DMS153 treated with DMSO at 0.1 percent for 48 hours (cell line): ENCODE measurements around the gene ROBO2.

Experiments
- DNase-seq: peaks from one replicate; lab custom pipeline; 2025; ENCODE audit not compliant: unreplicated experiment; lab: John Stamatoyannopoulos, UW

ROBO2 gene

DNA sequence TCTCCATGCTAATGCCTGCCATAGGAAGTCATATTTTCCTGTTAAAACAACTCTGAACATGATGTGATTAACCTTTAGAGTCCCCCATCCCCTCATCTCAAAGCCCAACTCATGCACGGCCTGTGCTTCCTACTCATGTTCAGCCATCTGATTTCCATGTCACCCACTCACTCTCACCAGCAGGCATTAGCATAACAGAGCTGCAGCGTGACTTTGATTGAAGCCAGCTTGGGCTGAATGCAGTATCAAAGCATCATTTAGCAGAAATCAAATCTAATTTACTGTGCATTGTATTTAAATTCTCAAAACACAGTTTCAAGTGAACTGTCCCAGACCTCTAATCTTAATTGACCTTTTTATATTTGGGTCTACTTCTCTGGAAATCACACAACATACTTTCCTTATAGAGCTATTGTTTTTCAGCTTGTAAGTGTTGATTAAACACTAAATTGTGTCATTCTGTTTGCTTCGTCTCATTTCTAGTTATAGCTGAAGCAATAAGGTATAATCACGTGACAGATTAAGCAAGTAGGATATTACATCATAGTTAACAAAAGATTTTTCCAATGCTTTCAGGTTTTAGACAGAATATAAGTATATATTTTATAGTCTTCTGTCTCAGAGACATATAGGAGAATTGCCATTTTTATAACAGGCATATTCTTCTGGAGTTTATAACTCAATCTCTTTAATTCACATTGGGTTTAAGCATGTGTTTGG lies 501.5 kb downstream of the ROBO2 start:
- DNase-seq, result no peak

DNA sequence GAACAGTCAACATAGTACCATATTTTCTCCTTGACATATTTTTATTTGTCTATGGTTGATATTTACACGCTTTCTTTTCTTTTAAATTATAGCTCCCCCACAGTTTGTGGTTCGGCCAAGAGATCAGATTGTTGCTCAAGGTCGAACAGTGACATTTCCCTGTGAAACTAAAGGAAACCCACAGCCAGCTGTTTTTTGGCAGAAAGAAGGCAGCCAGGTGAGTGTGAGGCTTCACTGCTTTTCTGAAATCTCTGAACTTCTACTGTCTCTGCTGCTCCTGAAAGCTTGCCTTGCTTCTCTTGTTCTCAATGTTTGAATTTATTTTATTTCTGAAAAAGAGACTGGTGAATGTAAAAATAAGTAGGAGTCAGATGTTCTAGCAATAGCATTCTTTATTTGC lies 506.3 kb downstream of the ROBO2 start:
- no peak for DNase-seq

DNA sequence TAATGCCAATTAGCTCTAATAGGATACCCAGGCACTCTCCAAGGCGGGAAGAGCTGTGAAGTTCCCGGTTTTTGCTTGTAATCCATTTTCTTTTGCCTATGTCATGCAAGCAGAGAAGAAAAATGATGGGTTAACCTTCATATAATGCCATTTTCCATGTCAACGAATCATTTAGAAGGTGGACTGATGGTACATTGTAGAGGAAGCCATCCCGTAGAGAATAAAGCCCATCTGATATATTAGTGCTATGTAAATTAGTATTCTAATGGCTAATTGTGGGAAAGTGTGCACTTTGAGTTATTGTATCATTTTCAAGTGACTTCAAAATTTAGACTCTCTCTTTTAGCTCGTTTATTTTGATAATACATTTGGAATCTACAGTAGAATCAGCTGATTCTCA lies 509.1 kb downstream of the ROBO2 start:
- no peak for DNase-seq

DNA sequence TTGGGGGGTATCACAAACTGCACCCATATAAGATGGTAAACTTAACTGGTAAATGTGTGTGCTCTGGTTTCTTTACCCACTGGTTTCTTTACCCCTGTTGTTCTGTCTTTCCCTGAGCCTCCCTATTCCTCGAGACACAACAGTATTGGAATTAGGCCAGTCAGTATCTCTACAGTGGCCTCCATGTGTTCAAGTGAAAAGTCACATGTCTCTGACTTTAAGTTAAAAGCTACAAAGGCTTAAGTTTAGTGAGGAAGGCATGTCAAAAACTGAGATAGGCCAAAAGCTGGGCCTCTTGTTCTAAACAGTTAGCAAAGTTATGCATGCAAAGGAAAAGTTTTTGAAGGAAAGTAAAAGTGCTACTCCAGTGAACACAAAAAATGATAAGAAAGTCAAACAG lies 513.3 kb downstream of the ROBO2 start:
- DNase-seq, result no peak

DNA sequence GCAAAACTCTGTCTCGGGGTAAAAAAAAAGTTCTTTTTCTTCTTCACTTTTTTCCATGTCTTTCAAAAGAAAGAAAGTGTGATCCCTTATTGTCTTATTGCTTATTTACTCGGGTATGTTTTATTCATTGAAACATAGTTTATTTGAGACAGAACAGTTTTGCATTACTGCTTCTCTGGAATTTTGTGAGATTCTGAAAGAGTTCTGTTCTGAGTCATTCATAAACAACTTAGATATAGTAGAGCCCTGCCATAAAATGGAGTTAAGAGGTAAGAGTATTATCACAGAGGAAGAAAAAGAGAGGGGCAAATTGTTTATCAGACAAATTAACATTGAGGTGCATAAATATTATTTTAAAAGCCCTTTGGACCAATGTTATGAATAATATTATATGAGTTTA lies 522.2 kb downstream of the ROBO2 start:
- no peak for DNase-seq

DNA sequence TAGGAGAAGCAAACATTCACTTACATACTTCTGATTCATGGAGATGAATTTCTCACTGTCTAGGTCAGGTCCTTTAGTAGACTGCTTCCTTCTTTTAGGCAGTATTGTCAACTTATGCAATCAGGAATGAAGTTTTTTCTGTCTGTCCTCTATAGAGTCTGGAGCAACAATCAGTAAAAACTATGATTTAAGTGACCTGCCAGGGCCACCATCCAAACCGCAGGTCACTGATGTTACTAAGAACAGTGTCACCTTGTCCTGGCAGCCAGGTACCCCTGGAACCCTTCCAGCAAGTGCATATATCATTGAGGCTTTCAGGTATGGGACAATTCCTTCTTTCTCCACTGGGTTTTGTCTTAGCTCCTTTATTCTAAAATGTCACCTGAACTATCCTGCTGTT lies 523.1 kb downstream of the ROBO2 start:
- no peak for DNase-seq

DNA sequence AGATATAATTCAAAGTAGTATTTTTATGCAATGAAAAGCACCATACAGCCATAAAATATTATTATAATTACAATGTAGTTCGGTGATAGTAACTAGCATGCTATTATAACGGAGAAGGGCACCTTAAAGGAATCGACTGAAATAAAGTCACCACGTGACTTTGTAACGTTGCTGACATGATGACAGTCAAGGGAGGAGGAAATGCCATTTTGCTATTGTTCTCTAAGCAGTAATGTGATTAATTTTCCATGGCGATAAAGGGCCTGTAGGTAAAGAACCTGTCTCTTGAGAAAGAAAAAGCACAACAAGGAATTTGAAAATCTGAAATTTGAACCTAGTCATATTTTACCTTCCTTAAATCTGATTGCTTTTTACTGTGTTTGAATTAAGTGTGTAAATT lies 526.2 kb downstream of the ROBO2 start:
- no peak for DNase-seq

DNA sequence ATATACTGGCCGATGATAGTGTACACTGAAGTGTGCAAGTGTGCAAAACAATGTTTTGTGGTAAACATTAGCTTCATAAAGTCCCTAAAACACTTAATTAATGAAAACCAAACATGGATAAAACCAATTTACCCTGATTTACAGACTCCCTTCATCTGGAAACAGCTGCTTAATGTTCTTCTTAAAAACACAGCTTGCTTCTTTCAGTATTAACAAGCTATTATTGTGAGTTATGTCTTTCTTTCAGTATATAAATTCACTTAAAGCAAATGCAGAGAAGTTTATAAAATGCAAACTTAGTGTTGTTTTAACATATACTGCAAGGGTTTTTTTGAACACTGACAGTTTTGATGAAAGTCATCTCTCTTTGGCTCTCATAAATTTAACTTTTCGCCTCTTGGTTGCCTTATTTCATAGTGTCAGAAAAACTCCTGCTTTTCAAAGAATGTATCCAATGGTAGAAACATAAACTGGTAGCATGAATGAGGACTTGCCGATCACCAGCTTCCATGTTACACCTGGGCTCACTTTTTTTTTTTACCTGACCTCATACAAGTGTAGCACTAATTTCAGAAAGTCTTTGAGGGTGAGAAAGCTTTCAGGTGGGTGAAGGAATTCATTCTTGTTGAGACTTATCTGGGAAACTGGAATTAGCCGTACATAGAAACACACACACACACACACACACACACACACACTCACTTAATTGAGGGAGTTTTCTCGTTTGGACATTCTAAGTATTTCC lies 532.2 kb downstream of the ROBO2 start:
- no peak for DNase-seq

DNA sequence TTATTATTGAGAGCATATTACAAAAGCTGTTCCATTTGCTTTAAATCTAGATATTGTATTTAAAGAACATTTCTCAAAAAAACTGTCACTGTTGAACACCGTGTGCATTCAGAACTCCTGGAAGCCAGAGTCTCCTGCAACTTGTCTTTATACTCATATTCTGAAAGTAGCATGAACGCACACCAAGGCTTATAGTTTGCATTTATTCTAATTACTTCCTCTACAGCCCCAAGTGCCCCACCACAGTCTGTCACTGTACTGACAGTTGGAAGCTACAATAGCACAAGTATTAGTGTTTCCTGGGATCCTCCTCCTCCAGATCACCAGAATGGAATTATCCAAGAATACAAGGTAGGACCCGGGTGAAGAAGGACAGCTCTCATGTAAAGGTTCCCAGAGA lies 537.4 kb downstream of the ROBO2 start:
- DNase-seq, result no peak

DNA sequence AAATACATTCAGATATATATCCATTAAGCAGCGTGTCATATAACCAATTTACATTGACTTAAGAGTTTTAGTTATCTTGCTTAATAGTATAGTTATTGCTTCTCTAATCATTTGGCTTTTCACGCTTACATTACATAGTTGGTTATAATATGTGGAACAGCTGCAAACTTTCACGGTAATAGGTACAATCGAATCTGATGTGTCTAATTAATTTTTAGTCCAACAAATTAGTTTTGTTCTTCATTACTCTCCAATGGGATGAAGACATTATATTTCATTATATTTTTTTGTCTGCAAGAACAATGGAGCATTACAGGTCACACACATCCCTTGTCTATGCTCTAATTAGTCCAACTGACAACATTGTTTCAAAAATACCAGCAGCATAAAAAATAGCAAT lies 546.3 kb downstream of the ROBO2 start:
- DNase-seq, result no peak

DNA sequence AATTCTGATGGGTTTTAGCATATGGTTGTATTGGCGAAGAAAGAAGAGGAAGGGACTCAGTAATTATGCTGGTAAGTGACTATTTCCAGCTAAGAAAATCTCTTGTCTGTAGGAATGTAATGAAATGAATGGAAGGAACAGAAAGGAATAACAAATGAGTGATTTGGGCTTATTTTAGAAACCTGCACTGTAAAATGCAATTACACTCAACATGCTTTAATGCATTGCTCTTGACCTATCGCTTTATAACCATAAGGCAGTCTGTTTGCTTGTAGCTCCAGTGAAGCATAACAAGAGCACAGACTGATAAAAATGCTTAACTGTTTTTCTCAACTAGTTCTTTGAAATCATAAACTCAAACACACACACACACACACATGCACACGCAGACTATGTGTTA lies 549.0 kb downstream of the ROBO2 start:
- DNase-seq, result no peak

DNA sequence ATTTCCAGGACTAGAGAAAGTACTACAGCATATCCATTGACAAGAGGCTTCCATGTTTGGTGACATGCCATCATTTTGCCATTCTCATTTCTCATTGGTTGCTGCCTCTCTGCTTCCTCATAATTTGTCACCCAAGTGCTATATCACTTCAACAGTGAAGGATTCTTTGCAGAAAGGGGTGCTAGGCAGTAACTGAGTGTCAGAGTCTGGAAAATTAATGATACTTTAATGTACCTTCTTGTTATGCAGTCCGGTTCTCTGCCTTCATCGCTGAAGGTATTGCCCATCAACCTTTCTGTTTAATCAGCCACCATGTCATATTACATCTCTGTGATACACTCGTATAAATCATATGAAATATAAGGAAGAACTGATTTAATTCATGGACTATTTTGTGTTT lies 550.3 kb downstream of the ROBO2 start:
- DNase-seq, result no peak

DNA sequence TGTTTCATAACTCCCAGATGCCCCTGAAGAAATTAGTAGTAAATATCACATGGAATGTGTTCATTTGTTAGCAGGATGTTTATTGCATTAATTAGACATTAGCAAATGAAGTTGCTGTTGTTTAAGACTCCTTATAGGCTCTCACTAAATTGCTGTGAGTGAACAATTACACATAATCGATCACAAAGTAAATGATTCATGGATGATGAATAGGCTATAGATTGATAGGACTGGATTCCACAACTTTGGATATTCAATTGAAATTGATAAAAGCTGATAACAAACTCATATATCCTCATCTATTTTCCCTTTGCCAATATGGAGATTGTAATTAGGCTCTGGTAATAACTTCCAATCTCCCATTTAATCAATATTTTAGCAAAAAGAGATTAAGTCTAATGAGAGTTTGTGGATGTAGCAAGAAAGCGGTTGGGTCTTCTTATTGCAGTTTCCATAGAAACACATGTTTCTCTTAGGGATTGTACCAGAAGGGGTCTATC lies 555.5 kb downstream of the ROBO2 start:
- no peak for DNase-seq

DNA sequence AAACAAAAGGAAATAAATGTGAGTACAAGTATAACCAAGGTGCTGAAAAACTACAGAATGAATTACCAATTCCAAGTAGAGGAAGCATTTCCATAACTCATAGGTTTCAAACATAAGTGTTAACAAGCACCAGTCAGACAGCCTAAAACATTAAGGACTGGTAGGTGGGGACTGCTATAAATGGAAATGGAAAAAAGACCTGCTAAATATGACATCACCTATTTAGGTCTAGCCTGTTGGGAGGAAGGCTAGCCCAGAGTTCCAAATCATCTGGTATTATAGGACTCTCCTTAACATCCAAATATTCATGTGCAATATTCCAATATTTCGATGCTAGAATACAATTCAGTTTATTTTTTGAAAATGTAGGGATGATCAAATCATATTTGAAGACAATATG lies 560.0 kb downstream of the ROBO2 start:
- DNase-seq, result no peak

DNA sequence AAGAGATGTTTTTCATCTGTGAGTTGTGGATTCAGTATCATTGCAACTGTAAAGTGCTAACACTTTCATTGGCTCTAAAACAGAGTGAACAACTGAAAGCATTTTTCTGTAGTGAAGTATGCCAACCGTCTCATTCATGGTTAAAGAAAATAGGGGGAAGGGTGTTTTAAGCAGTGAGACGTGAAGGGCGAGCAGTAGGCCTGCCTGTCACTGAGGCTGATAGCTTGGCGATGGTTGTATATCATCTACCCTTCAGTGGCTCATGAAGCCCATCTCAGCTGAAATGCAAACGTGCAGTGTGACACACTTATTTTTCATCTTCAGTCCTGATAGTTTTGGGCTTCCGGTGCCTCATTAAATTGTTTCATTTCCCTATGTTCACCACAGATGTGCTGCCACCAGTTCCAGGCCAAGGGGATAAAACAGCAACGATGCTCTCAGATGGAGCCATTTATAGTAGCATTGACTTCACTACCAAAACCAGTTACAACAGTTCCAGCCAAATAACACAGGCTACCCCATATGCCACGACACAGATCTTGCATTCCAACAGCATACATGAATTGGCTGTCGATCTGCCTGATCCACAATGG lies 562.0 kb downstream of the ROBO2 start:
- DNase-seq, result no peak

DNA sequence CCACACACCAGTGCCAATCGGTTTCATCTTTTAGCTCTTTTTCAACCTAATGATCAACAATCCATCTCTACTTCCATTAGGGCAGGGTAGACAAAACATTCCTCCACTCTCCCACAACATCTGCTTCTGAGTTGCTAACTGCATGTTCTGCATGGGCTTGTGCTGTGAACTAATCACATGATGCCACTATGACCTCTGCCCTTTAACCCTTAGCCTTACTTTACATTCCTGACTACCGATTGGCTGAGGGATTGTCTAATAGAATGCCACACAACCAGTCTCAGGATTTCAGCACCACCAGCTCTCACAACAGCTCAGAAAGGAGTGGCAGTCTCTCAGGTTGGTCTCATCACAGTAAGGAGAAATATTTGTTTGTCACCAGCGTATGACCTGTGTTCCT lies 562.8 kb downstream of the ROBO2 start:
- no peak for DNase-seq

DNA sequence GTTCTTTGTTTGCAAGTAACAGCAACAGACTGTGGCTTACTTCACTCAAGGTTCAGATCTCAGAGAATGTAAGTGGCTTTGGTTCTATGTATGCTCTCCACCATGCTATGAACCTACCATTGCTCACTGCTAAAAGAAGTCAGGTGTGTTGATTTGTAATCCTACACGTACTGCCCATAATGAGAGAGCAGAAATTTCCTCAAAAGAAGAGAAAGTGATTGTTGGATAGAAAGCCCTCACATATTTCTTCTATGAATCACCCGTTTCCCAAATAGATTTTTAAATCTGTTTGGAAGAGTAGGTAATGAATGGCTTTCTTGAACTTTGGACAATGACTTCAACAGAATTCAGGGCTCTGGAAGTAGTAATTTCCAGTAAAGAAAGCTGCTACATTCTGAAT lies 565.4 kb downstream of the ROBO2 start:
- DNase-seq, result no peak

DNA sequence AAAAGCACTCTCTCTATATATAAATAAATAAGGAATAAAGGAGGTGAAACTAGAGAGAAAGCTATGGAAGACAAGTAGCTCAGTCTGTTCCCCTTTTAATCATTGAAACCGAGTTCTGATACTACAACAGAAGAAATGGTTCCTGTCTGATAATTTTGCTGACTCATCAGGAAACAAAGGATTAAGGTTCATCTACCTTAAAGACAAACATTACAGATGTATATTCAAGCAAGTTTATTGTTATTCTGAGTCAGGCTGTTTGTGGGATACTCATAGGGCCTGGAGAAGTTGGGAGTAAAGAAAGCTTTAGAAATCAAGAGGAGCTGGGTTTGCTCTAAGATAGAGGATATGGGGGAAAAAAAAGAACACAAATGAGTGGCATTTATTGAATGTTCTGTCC lies 566.0 kb downstream of the ROBO2 start:
- no peak for DNase-seq

DNA sequence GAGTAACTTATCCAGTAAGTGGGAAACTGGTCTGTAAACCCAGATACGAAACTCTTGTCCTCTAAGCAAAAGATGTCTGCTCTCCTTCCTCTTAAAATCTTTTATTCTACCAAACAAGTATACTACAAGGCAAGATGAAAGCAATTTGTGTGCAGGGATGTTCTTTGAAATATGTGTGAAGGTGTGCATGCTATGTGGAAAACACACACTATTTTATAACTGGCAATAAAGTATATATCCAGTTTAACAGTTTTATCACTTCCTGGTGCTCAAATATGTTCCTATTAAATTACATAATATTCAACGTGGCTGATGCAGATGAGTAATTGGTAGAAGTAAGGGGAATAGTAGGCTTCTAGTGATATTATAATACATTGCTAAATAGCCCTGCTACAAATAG lies 566.5 kb downstream of the ROBO2 start:
- DNase-seq, result no peak

DNA sequence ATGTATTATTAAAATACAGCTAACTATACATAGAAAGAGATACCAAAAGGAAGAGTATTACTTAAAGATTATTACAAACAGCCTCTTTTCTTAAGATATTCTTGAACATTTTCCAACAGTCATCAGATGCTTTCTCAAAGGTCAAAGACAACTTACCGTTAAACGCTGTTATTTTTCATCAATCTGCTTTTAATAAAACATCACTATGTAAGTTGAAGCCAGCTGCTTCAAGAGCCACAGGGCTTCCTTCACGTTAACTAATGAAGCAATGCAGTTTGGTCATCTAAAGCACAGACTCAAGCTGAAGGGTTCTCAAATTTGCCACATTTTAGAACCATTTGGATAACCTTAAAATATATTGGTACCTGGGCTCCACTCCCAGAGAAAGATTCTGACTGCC lies 578.8 kb downstream of the ROBO2 start:
- no peak for DNase-seq

DNA sequence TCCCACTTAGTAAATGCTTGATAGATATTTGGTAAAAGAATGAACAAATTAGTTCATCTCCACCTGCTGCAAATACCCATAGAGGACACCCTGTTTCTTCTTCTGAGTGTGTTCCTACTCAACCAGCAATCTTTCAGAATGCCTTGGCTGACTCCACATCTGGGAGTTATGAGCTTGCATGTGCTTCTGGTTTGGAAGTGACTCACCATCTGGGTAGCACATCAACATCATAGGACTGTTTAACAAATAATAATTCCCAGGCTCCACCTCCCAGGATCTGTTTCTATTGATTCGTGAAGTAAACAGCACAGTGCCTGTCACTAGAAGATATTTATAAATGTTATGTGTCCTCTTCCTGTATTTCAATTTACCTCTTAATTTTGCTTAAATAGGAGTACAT lies 580.1 kb downstream of the ROBO2 start:
- DNase-seq, result no peak

DNA sequence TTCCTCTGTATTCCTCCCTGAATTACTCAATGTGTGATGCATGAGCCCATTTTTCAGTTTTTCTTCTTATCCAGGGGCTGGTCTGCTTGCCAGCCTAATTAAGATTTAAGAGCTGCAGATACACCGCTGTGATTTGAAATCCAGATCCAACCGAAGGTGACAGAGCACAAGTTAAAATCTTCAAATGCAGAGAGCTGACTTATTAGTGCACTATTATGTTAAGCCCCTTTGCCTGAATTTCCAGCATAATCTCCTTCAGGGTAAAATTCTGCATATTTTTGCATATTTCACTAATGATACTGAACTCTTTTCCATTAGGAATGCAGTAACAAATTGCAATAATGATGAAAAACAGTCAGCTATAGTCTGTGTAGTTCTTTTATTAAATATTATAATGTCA lies 583.6 kb downstream of the ROBO2 start:
- DNase-seq, result no peak
